NT2/D1 (cell line): ENCODE data around the gene APEX1.

Source experiments
- SUZ12 ChIP-seq: IDR thresholded peaks from 2 replicates; pipeline ENCODE4 v1.6.1; 2011; ENCODE audit not compliant: insufficient read length, insufficient read depth; ENCODE audit errors: extremely low read depth
- YY1 ChIP-seq: IDR thresholded peaks from 2 replicates; pipeline ENCODE4 v1.6.1; 2011; ENCODE audit not compliant: insufficient read length, insufficient read depth
- ZNF274 ChIP-seq: IDR thresholded peaks from 2 replicates; pipeline ENCODE4 v1.6.1; 2011; ENCODE audit warnings: mild to moderate bottlenecking, low read depth, low read length

DNA sequence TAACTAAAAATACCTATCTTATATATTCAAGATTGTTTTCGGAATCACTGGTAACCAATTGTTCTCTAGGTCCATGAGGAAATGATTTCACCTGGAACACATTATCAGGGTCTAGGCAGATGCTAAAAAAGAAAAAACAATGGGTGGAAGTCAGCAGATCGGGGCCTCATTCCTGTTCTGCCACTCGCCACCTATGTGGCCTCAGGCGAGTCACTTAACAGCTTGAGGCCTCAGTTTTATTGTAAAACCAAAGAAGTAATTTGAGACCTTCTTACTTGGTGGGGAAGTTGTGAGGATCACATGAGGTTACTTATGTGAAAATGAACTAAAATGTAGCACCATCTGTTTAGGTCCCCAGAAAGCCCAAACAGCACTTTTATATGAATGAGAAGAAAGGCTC, 44.1 kb downstream of the APEX1 start:
- TF ChIP-seq ZNF274: no peak
- no peak for TF ChIP-seq YY1
- TF ChIP-seq SUZ12: no peak
